Nephron progenitor cell (in vitro differentiated cells): Measurements from ENCODE around the gene POPDC3.

Source experiments
- DNase-seq: peaks from one replicate; pipeline ENCODE4 v3.0.0; 2021
- H3K27ac Mint-ChIP-seq: 2 replicates; pipeline ENCODE4 v1.8.0; 2021; ENCODE audit warnings: mild to moderate bottlenecking, moderate library complexity, mixed read lengths
- H3K27me3 Mint-ChIP-seq: 2 replicates; pipeline ENCODE4 v1.8.0; 2021; ENCODE audit warnings: mild to moderate bottlenecking, low read depth, mixed read lengths; ENCODE audit not compliant: poor library complexity
- H3K36me3 Mint-ChIP-seq: 2 replicates; pipeline ENCODE4 v1.8.0; 2021; ENCODE audit warnings: low read depth, mixed read lengths
- H3K4me1 Mint-ChIP-seq: 2 replicates; pipeline ENCODE4 v1.8.0; 2021; ENCODE audit warnings: mixed read lengths
- H3K4me3 Mint-ChIP-seq: 2 replicates; pipeline ENCODE4 v1.8.0; 2021; ENCODE audit warnings: mild to moderate bottlenecking, moderate library complexity, mixed read lengths
- H3K9me3 Mint-ChIP-seq: 2 replicates; pipeline ENCODE4 v1.8.0; 2021; ENCODE audit warnings: mild to moderate bottlenecking, moderate library complexity, mixed read lengths
- TF ChIP-seq, protein P1 (sequence below): fragments of 200-600 bp; sonication (generic); IDR thresholded peaks from 2 replicates; pipeline ENCODE4 v1.5.0; 2021; ENCODE audit warnings: antibody characterized with exemption

The POPDC3 gene

DNA sequence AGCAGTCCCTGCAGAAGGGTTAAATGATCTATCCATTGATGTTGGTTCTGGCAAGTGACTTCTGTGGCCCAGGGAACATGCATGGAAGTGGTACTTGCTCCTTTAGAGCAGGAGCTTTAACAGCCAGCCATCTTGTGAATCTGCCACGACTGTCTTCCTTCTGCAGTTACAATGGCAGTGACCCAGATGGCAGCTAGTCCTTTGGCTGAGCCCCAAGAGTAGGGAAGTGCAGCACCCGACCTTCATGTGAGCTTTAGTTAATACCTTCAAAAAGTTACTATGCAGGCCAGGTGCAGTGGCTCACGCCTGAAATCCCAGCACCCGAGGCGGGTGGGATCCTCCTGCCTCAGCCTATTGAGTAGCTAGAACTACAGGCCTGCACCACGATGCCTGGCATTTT is 66.4 kb downstream of the POPDC3 start:
- DNase-seq, result no peak

GRCh38 chr6:105112577-105112976 is 67.2 kb downstream of the POPDC3 start:
- TF ChIP-seq, protein P1, sequence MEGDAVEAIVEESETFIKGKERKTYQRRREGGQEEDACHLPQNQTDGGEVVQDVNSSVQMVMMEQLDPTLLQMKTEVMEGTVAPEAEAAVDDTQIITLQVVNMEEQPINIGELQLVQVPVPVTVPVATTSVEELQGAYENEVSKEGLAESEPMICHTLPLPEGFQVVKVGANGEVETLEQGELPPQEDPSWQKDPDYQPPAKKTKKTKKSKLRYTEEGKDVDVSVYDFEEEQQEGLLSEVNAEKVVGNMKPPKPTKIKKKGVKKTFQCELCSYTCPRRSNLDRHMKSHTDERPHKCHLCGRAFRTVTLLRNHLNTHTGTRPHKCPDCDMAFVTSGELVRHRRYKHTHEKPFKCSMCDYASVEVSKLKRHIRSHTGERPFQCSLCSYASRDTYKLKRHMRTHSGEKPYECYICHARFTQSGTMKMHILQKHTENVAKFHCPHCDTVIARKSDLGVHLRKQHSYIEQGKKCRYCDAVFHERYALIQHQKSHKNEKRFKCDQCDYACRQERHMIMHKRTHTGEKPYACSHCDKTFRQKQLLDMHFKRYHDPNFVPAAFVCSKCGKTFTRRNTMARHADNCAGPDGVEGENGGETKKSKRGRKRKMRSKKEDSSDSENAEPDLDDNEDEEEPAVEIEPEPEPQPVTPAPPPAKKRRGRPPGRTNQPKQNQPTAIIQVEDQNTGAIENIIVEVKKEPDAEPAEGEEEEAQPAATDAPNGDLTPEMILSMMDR, result no peak
- no peak overlapping the region for H3K27ac Mint-ChIP-seq
- no peak overlapping the region for H3K4me3 Mint-ChIP-seq
- H3K36me3 Mint-ChIP-seq, result peaks cover 15% of the 10 kb centered on the region
- peaks cover 7% of the 10 kb centered on the region for H3K4me1 Mint-ChIP-seq
- DNase-seq, result no peak
- no peaks in the 10 kb centered on the region for H3K9me3 Mint-ChIP-seq
- no peaks in the 10 kb centered on the region for H3K27me3 Mint-ChIP-seq

More for the DNA sequence above, 66.4 kb downstream of the POPDC3 start:
- TF ChIP-seq, protein P1, result no peak
- no peaks in the 10 kb centered on the region for H3K27me3 Mint-ChIP-seq
- no peak overlapping the region for H3K27ac Mint-ChIP-seq
- peaks cover 15% of the 10 kb centered on the region for H3K36me3 Mint-ChIP-seq
- no peaks in the 10 kb centered on the region for H3K9me3 Mint-ChIP-seq
- H3K4me1 Mint-ChIP-seq, result peaks cover 7% of the 10 kb centered on the region
- H3K4me3 Mint-ChIP-seq, result no peak overlapping the region

DNA sequence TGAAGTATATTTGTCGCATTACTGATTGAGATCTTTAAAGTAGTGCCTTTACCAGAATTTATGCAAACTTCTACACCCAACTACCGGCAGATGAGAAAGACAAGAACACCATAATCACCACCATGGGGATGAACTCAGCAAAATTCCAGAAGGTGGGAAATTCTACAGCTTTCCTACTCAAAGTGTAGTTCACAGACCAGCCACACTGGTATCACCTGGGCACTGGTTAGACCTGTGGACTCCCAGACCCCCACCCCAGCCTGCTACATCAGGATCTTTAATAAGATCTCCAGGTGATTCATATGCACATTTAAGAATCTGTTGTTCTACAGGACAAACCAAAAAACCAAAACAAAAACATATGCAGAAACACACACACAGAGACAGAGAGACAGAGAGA is 67.9 kb downstream of the POPDC3 start:
- Mint-ChIP-seq H3K36me3 (peaks cover 15% of the 10 kb centered on the region), H3K4me3 (no peak overlapping the region), H3K27ac (no peak overlapping the region), H3K9me3 (no peaks in the 10 kb centered on the region), H3K4me1 (peaks cover 11% of the 10 kb centered on the region), H3K27me3 (no peaks in the 10 kb centered on the region)
- TF ChIP-seq, protein P1, result no peak
- DNase-seq, result no peak

DNA sequence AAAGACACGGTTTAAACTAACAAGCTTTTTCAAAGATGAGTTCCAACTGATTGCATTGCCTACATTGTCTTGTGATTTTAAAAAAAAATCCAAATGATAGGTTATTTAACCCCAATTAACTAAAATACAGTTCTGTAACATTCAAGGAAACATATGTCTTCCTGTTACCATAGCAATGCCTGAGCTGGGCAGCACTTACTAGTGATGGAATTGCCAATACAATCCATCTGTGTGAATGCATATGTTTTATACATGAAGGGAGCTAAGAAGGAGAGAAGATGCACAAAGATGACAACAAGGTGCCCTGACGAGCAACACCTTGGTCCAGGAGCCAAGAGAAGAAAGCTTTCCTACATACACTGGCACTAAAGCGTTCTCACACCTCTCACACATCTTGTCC is 68.7 kb downstream of the POPDC3 start:
- H3K9me3 Mint-ChIP-seq, result no peaks in the 10 kb centered on the region
- no peak overlapping the region for H3K27ac Mint-ChIP-seq
- H3K4me3 Mint-ChIP-seq, result no peak overlapping the region
- peaks cover 12% of the 10 kb centered on the region for H3K36me3 Mint-ChIP-seq
- TF ChIP-seq, protein P1, result no peak
- no peaks in the 10 kb centered on the region for H3K27me3 Mint-ChIP-seq
- H3K4me1 Mint-ChIP-seq, result peaks cover 7% of the 10 kb centered on the region
- no peak for DNase-seq

DNA sequence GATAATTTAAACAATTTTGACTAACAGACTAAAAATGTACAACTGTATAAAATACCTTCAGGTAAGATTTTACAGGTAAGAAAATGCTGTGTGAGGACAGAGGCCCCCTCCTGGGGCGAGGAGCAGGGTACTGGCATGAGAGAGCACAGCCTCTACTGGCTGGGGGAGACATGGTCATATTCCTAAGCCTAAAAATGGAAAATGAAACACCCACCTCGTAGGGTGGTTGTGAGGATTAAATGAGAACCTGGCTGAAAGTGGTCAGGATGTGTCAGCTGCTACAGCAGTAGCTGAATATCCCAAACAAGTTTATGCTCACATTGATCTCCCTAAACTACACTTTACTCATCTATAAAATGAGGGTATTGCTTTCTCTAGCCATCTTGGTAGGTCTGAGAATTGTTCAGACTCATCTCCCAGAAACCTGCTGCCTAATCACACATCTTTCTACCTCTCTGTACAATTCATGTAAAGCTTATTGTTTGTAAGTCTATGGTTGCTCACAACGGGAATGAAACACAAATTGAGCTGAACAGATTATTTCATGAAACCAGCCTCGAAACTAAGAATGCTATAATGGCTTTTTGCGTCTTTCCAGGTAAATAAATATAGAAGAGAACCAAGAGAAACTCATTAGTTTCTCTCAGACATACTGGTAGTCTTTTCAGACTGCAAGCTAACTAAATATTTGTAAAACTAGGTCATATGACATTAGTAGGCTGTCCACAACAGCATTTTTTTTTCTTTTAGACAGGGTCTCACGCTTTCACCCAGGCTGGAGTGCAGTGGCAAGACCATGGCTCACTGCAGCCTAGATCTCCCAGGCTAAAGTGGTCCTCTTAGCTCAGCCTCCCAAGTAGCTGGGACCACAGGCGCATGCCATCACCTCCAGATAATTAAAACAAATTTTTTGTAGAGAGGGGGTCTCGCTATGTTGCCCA is 69.6 kb downstream of the POPDC3 start:
- no peak overlapping the region for H3K4me3 Mint-ChIP-seq
- DNase-seq, result no peak
- H3K36me3 Mint-ChIP-seq, result peaks cover 10% of the 10 kb centered on the region
- H3K9me3 Mint-ChIP-seq, result no peaks in the 10 kb centered on the region
- no peaks in the 10 kb centered on the region for H3K27me3 Mint-ChIP-seq
- TF ChIP-seq, protein P1, result no peak
- H3K27ac Mint-ChIP-seq, result no peak overlapping the region
- peaks cover 5% of the 10 kb centered on the region for H3K4me1 Mint-ChIP-seq
